Cardiac fibroblast (primary cell): ENCODE results near the gene EMC10.

Experiments
- DNase-seq, 2 donors: peaks; one replicate each; pipeline versions ENCODE4 v3.0.0 to v3.0.0-alpha.2; 2010; ENCODE audit warnings: low read depth in 2 of 2
- H3K4me3 ChIP-seq, 2 donors: replicated peaks in 1 of 2; 1 replicate in 1 of 2; 2 replicates in 1 of 2; pipeline ENCODE4 v1.5.1; 2011; ENCODE audit warnings: low read depth in 2 of 2, low read length in 2 of 2, mild to moderate bottlenecking in 2 of 2, moderate library complexity in 1 of 2
- CTCF ChIP-seq: IDR thresholded peaks from one replicate; pipeline ENCODE4 v1.5.1; 2011; ENCODE audit warnings: low read depth, mild to moderate bottlenecking, low read length, inconsistent platforms

EMC10 gene

GRCh38 chr19:50505856-50506611 lies 29.7 kb downstream of the EMC10 start:
- no peak for TF ChIP-seq CTCF
- H3K4me3 ChIP-seq = no peak overlapping the region
- no peak for DNase-seq

- DNase-seq = no peak
- TF ChIP-seq CTCF = no peak
- H3K4me3 ChIP-seq = no peak overlapping the region
Observed at GRCh38 chr19:50506700-50507099, 30.4 kb downstream of the EMC10 start.

- DNase-seq = no peak
- H3K4me3 ChIP-seq = no peak overlapping the region
- no peak for TF ChIP-seq CTCF
Observed at GRCh38 chr19:50507376-50507775, 31.1 kb downstream of the EMC10 start.

GRCh38 chr19:50508843-50509190 lies 32.5 kb downstream of the EMC10 start:
- H3K4me3 ChIP-seq = no peak overlapping the region
- no peak for TF ChIP-seq CTCF
- no peak for DNase-seq

- DNase-seq = no peak
- TF ChIP-seq CTCF = no peak
- no peak overlapping the region for H3K4me3 ChIP-seq
Observed at GRCh38 chr19:50509366-50509765, 33.1 kb downstream of the EMC10 start.

GRCh38 chr19:50510121-50510670 lies 33.9 kb downstream of the EMC10 start:
- no peak for TF ChIP-seq CTCF
- peak overlapping the region; percentile 79 to 84 for H3K4me3 ChIP-seq
- peak in 1 of 2 donors; percentile 23 for DNase-seq
